Peyer's patch (tissue), 4 donors: ENCODE measurements around the gene SMIM3. TPM values are rescaled to one million over a fixed set of nuclear protein-coding genes. Genes with fewer than 3 reads are reported as not detected.
A peak's percentile ranks its signal among the peaks of the same experiment; 100 is the strongest.

Source experiments
- DNase-seq, 3 donors: peaks; one replicate each; pipeline ENCODE4 v3.0.0-alpha.2; 2017 to 2019
- H3K27ac ChIP-seq, 4 donors: fragments of 200-600 bp; sonication (generic); one replicate each; pipeline ENCODE4 v1.5.1; 2016 to 2019
- H3K27me3 ChIP-seq, 2 donors: fragments of 200-600 bp; sonication (generic); one replicate each; pipeline ENCODE4 v1.5.1; 2019
- H3K36me3 ChIP-seq, 3 donors: fragments of 200-600 bp; sonication (generic); one replicate each; pipeline ENCODE4 v1.5.1; 2016 to 2019
- H3K4me1 ChIP-seq, 4 donors: fragments of 200-600 bp; sonication (generic); one replicate each; pipeline ENCODE4 v1.5.1; 2016 to 2019
- H3K4me3 ChIP-seq, 4 donors: fragments of 200-600 bp; sonication (generic); 1 replicate in 3 of 4; 2 replicates in 1 of 4; pipeline ENCODE4 v1.5.1; 2016 to 2019; ENCODE audit warnings: mild to moderate bottlenecking in 1 of 4
- H3K9me3 ChIP-seq, 4 donors: fragments of 200-600 bp; sonication (generic); one replicate each; pipeline ENCODE4 v1.5.1; 2016 to 2019; ENCODE audit warnings: mild to moderate bottlenecking in 1 of 4
- POLR2A ChIP-seq, 2 donors: fragments of 450-650 bp; IDR thresholded peaks; one replicate each; pipeline ENCODE4 v1.5.1; 2017; ENCODE audit warnings: antibody characterized with exemption in 2 of 2, mild to moderate bottlenecking in 2 of 2, moderate library complexity in 2 of 2
- total RNA-seq, 4 donors: library from RNA; depleted of rRNA; stranded (reverse); fragments of >200 nt; gene quantifications; one replicate each; pipeline ENCODE4 v1.1.0, GENCODE V29; 2016
- TF ChIP-seq, protein P1 (sequence below), 6 experiments: fragments of 450-650 bp in 4 of 6; fragments of 200-600 bp in 2 of 6; sonication (generic) in 1 of 6; IDR thresholded peaks; one replicate each; pipeline ENCODE4 v1.5.1; 2017 to 2019; ENCODE audit warnings: antibody characterized with exemption in 6 of 6, mild to moderate bottlenecking in 3 of 6, moderate library complexity in 1 of 6

Gene SMIM3
- total RNA-seq, 4 donors from 2014 or later, result 12.7 to 82.5 (median 23.6) TPM

DNA sequence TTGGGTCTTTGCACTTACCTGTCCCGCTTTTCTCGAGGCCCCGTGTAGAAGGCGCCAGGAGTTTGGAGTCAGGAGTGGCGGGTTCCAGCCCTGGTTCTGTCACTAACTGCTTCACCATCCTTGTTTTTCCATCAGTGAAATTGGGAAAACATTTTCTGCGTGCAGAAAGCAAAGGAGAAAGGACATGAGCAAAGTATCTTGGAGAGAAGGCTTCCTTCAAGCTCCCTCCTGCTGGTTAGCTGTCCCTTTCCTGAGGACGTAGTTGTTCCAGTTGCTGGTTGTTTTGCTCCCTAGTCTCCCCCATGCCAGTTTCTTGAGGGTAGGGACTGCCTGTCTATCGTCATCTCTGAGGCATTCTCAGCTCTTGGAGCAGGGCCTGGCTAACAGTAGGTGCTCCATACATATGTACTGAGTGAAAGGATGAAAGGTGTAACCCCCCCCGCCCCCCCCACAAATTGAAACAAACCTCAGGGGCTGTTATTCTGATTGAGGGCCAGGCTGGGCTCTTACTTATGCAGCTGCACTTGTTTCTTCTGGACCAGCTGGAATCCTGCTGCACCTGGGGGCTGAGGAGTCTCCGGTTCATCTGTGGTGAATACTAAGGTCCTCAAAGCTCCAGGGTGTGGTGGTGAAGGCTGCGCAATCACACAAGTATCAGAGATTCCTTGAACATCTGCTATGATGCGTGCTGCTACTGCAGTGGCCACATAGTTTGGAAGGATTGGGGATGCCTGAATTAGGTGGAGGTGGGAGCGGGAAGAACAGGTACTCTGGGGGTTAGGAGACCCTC lies 1.0 kb downstream of the SMIM3 start:
- Histone ChIP-seq H3K9me3 (no peaks in the 10 kb centered on the region), H3K27me3 (no peaks in the 10 kb centered on the region), H3K36me3 (no peaks in the 10 kb centered on the region), H3K4me1 (peaks cover 0 to 54% (median 21%) of the 10 kb centered on the region in 4 donors), H3K4me3 (peak overlapping the region; percentile 67 to 89 (median 73)), H3K27ac (peak overlapping the region; percentile 81 to 95 (median 90))
- DNase-seq, result no peak
- no peak for TF ChIP-seq POLR2A (IDR thresholded peaks at IDR 0.05)
- TF ChIP-seq, protein P1, sequence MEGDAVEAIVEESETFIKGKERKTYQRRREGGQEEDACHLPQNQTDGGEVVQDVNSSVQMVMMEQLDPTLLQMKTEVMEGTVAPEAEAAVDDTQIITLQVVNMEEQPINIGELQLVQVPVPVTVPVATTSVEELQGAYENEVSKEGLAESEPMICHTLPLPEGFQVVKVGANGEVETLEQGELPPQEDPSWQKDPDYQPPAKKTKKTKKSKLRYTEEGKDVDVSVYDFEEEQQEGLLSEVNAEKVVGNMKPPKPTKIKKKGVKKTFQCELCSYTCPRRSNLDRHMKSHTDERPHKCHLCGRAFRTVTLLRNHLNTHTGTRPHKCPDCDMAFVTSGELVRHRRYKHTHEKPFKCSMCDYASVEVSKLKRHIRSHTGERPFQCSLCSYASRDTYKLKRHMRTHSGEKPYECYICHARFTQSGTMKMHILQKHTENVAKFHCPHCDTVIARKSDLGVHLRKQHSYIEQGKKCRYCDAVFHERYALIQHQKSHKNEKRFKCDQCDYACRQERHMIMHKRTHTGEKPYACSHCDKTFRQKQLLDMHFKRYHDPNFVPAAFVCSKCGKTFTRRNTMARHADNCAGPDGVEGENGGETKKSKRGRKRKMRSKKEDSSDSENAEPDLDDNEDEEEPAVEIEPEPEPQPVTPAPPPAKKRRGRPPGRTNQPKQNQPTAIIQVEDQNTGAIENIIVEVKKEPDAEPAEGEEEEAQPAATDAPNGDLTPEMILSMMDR (IDR thresholded peaks at IDR 0.05), result no peak

DNA sequence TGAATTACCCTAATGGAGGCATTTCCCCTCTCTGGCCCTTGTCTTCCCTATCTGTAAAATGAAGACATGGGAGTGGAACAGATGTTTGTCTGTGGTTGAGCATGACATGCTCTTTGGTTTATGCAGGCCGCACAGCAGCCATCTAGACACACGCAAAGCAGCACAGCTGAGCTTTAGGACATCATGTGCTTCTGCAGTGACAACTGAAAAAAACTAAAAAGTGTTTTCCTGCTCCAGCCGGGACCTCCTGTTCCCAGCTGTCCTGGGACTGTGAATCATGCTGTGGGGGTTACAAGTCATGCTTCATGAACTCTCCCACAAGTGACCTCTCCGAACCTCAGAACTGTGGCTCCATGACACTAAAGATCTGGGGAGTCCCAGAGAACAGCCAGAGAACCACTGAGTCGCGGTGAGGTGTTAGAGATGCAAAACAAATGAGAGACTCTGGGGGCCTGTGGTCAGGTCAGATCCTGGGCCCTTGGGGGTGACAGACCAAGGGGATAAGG lies 1.7 kb downstream of the SMIM3 start:
- peak in 2 of 3 donors; percentile 55 to 85 for DNase-seq
- no peaks in the 10 kb centered on the region for H3K9me3 ChIP-seq
- no peaks in the 10 kb centered on the region for H3K27me3 ChIP-seq
- H3K36me3 ChIP-seq, result no peaks in the 10 kb centered on the region
- peaks cover 0 to 61% (median 21%) of the 10 kb centered on the region in 4 donors for H3K4me1 ChIP-seq
- peak overlapping the region; percentile 81 to 95 (median 90) for H3K27ac ChIP-seq
- peak; percentile 19 to 58 for TF ChIP-seq POLR2A (IDR thresholded peaks at IDR 0.05)
- TF ChIP-seq, protein P1 (IDR thresholded peaks at IDR 0.05), result no peak
- peak overlapping the region in 3 of 4 donors; percentile 67 to 89 (median 79) for H3K4me3 ChIP-seq

DNA sequence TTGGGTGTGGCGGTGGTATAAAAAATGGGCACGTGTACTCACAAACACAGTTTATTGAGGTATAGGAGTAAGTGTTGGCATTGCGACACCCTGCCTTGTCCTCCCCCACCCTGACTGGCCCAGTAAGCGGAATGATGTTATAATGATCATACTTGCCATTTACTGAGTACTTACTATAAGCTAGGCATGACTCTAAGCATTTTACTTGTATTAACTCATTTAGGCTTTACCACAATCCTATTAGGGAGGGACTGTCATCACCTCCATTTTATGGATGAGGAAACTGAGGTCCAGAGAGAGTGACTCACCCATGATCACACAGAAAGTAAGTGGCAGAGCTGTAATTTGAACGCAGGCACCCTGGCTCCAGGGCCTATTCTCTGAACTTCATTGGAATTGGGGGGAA lies 2.3 kb downstream of the SMIM3 start:
- Histone ChIP-seq H3K4me3 (peak overlapping the region in 3 of 4 donors; percentile 67 to 89 (median 79)), H3K27ac (peak overlapping the region; percentile 78 to 95 (median 88)), H3K36me3 (no peaks in the 10 kb centered on the region), H3K9me3 (no peaks in the 10 kb centered on the region), H3K4me1 (peaks cover 0 to 62% (median 21%) of the 10 kb centered on the region in 4 donors), H3K27me3 (no peaks in the 10 kb centered on the region)
- no peak for TF ChIP-seq POLR2A (IDR thresholded peaks at IDR 0.05)
- TF ChIP-seq, protein P1 (IDR thresholded peaks at IDR 0.05), result no peak
- peak in 2 of 3 donors; percentile 60 to 79 for DNase-seq

DNA sequence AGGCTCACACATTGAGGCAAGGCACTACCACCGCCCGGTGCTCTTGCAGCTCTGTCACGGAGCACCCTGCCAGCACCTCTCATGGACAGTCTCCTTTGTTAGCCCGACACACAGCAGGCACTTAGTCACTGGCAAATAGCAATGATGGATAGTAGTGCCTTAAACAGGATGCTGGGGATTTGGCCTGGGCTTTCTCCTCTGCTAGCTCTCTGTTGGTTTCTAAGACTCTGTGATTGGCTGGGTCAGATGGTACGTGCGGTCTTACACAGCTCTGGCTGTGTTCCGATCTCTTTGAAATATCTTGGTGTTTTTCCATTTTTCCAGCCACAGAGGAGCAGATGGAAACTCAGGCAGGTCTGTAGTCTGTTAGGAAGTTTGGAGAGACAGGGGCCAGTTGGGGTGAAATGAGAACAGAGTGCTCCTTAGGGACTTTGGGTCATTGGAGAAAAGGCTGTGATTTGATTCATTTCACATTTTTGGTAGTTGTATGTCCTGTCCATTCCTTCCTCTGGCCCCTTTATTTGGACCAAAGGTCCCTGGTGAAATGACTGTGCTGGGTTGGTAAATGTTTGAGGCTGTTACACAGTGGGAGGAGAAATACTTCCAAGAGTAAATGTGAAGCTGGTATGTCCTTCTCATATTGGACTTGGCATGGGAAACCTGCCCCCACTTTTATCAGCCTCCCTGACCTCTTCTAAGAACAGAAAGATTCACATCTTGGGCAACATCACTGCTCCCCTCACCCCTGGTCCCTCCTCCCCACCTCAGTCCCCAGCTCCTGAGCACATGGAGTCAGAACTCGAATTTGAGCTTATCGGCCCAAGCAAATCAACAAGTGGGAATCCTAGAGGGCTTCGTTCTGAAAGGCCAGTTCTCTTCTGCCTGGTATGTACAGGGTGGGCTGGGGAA lies 3.4 kb downstream of the SMIM3 start:
- H3K27ac ChIP-seq, result peak overlapping the region; percentile 78 to 95 (median 88)
- peak in 1 of 2 donors; percentile 10 for TF ChIP-seq POLR2A (IDR thresholded peaks at IDR 0.05)
- TF ChIP-seq, protein P1 (IDR thresholded peaks at IDR 0.05), result peak in 1 of 6 experiments; percentile 5
- no peaks in the 10 kb centered on the region for H3K27me3 ChIP-seq
- peak overlapping the region in 2 of 4 donors; percentile 79 to 89 for H3K4me3 ChIP-seq
- DNase-seq, result peak in 1 of 3 donors; percentile 68
- no peaks in the 10 kb centered on the region for H3K9me3 ChIP-seq
- no peaks in the 10 kb centered on the region for H3K36me3 ChIP-seq
- peaks cover 0 to 70% (median 21%) of the 10 kb centered on the region in 4 donors for H3K4me1 ChIP-seq

DNA sequence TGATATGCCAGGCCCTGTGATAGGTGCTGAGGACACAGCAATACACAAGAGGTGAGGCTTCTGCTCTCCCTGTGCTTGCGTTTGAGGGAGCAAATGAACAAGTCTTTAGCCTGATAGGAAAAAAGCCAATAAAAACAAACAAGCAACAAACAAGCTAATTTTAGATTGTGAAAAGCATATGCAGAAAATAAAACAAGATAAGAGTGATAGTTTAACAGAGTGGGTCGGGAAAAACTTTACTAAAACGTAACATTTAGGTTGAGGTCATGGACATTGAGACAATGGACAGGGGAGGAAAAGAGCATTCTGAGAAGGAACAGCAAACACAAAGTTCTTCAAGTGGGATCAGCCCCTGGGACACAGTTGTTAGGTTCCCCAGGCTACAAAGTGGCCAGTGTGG lies 4.3 kb downstream of the SMIM3 start:
- peaks cover 0 to 79% (median 21%) of the 10 kb centered on the region in 4 donors for H3K4me1 ChIP-seq

More for the DNA sequence above, 4.3 kb downstream of the SMIM3 start:
- peak overlapping the region in 1 of 4 donors; percentile 15 for H3K4me3 ChIP-seq
- no peaks in the 10 kb centered on the region for H3K36me3 ChIP-seq
- H3K9me3 ChIP-seq, result no peaks in the 10 kb centered on the region
- H3K27me3 ChIP-seq, result no peaks in the 10 kb centered on the region
- DNase-seq, result no peak
- TF ChIP-seq, protein P1 (IDR thresholded peaks at IDR 0.05), result no peak
- no peak for TF ChIP-seq POLR2A (IDR thresholded peaks at IDR 0.05)
- H3K27ac ChIP-seq, result peak overlapping the region; percentile 78 to 95 (median 88)
